Measurements from ENCODE around the gene ITIH2.
"Not testable (repeated sequence)": the region's sequence is repeated elsewhere in the genome, so short reads cannot be mapped to it uniquely, and the experiment has no call there.

ITIH2 gene

GRCh38 chr10:7697426-7697825 lies 5.7 kb upstream of the ITIH2 start:
- no peak for DNase-seq (ENCODE audit: low read depth)

- DNase-seq (ENCODE audit: low read depth), result no peak
Observed at GRCh38 chr10:7700577-7701125, 2.5 kb upstream of the ITIH2 start.

DNA sequence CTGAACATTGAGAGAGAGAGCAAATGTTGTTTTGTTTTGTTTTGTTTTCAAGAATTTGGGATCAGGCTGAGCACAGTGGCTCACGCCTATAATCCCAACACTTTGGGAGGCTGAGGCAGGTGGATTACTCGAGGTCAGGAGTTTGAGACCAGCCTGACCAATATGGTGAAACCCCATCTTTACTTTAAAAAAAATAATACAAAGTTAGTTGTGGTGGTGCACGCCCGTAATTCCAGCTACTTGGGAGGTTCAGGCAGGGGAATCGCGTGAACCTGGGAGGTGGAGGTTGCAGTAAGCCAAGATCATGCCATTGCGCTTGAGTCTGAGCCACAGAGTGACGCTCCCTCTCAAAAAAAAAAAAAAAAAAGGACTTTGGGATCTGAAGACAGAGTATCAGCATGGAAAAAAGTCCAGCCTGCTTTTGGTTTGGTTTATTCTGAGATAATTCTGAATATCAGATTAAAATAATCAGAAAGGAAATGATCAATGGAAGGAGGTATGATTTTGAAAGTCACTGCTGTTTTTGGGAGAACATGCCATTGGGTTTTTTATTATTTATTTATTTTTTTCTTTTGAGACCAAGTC lies 1.9 kb upstream of the ITIH2 start:
- DNase-seq (ENCODE audit: low read depth), result no peak

- no peak for DNase-seq (ENCODE audit: low read depth)
Observed at GRCh38 chr10:7702288-7702812, 766 bp upstream of the ITIH2 start.

DNA sequence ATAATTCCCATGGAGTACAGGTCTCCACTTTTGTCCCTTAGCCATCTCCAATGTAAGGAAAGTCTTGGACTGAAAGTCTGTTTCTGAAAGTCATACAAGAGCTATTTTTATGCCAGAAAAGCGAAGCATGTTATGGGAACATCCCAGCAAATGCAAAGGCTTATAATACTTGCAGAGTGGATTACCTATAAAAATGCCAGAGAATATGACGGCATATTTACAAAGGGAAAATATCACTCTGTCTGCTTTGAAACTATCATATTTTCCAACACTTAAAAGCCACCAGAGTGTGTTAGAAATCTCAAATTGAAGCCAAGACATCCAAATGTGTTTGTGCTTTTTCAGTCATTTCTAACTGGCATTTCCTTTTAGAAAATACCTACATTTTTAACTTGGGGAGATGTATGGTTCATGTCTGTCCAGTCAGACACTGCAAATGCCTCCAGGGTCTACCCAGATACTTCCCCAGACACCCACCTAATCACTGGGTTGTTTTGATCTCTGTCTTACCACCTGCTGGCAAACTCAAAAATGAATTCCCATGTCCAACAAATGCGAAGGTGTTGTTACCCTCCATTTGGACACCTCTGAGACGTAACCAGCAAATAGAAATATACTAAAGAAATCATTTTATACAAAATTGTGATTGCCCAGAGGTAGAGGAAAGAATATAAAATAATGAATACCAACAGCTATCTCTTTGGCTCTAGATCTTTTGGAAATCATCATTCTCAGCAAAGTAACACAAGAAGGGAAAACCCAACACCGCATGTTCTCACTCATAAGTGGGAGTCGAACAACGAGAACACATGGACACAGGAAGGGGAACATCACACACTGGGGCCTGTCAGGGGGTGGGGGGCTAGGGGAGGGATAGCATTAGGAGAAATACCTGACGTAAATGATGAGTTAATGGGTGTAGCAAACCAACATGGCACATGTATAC lies 1.2 kb downstream of the ITIH2 start:
- no peak for DNase-seq (ENCODE audit: low read depth)

DNA sequence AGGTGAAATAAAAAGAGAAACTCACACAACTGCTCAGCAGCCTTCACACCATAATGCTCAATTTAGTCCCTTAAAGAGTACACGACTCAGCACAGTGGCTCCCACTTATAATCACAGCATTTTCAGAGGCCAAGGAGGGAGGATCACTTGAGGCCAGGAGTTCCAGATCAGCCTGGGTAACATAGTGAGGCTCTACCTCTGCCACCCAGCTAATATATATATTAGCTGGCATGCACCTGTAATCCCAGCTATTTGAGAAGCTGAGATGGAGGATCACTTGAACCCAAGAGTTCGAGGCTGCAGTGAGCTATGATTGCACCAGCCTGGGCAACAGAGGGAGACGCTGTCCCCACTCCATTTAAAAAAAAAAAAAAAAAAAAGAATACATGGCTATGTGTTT lies 2.2 kb downstream of the ITIH2 start:
- no peak for DNase-seq (ENCODE audit: low read depth)

DNA sequence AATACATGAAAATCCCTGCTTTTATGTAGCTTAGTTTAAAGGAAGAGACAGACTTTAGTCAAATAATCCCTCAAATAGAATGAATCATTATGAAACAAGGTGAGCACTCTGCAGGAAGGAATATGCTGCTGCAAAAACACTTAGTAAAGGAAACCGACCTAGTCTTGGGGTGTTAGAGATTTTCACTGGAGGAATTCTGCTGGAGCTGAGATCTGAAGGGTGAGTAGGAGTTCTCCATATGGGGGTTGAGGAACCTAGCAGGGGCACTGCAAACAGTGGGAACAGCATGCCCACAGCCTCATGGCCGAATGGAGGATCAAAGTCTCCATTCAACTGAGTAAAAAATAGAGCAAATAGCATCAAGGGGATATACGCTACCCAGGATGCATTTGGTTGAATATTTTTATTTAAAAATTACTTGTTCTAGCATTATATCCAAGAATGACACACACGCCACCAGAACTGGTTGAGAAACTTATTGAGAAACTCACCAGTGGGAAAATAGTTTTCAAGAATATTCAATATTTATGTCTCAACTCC lies 3.5 kb downstream of the ITIH2 start:
- DNase-seq (ENCODE audit: low read depth), result no peak

DNA sequence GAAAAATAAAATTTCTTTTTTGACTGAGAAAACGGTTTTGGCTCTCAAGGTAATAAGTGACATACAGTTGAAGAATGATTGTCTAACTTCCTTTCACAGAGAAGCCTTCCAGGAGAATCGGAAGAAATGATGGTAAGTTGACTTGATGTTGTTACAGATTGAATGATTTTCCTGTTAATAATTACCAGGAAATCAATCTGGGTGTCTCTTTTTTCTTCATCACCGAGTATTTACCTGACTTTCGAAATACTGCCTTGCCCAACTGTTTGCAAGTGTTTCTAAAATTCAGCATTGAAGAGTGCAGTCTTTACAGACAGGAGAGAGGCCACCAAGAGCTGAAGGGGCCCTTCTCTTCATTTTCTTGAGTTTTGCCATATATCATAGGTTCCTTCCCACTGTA lies 4.0 kb downstream of the ITIH2 start:
- no peak for DNase-seq (ENCODE audit: low read depth)

DNA sequence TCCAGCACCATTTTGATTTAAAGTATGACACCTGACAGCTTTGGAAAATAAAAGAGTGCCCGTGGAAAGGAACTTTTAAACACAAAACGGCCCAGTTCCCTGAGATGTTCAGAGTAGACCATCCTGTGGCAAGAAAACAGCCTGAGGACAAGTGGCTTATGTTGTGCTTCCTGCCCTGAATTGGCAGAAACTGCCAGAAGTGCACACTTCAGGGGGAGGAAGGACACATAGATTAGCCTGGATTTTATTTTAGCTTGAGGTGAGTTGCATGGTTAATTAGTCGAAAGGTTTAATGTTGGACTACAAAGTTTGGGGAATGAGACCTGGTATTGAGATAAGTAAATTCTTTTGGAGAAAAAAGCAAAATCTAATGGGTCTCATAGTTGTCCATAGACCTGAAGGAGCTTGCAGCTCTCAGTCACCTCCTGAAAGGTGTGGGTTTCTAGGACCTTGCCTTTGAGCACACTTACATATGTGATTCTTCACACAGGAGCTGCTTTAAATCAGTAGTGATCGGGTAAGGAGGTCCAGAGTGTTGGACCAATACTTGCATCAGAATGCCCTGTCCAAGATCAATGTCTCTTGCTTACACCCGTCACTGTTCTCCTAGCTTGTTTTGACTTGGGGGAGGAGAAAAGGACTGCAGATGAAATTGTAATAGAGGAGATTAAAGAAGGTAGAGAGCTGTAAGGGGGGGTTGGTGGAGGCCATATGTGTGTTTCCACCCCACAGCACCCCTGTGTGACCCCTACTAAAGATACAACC lies 4.9 kb downstream of the ITIH2 start:
- DNase-seq (ENCODE audit: low read depth), result no peak

DNA sequence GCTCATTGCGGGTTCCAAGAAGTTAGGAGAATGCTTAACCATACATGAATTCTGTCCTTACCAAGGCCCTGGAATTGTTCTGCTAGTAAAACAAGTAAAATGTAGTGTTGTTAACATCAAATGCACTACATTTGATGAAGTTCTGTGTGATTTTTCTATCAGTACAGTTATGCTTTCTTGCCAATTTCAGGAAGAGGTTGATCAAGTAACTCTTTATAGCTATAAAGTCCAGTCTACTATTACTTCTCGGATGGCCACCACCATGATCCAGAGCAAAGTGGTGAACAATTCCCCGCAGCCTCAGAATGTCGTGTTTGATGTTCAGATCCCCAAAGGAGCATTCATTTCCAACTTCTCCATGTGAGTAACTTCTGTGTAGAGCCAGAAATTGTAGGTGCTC lies 5.7 kb downstream of the ITIH2 start:
- DNase-seq (ENCODE audit: low read depth), result no peak

DNA sequence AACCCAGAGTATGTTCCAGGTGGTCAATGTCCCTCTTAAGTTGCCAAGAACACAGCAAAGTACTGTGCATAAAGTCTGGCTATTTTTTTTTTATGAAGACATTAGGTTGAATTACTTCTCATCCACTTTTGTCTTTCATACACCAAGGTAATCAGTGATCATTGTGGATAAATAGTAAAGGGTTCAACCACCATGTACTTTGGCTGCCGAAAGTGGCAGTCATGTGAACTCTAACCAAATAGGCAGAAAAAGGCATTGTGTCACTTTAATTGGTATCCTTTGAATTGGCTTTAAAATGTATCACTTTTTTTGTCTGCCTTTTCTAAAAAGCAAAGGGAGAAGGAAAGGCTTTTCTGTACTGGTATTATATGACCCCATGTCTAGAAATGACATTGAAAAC lies 7.3 kb downstream of the ITIH2 start:
- no peak for DNase-seq (ENCODE audit: low read depth)

- DNase-seq (ENCODE audit: low read depth), result not testable (repeated sequence)
Observed at GRCh38 chr10:7711075-7711474, 8.0 kb downstream of the ITIH2 start.

- no peak for DNase-seq (ENCODE audit: low read depth)
Observed at GRCh38 chr10:7715515-7715914, 12.4 kb downstream of the ITIH2 start.

DNA sequence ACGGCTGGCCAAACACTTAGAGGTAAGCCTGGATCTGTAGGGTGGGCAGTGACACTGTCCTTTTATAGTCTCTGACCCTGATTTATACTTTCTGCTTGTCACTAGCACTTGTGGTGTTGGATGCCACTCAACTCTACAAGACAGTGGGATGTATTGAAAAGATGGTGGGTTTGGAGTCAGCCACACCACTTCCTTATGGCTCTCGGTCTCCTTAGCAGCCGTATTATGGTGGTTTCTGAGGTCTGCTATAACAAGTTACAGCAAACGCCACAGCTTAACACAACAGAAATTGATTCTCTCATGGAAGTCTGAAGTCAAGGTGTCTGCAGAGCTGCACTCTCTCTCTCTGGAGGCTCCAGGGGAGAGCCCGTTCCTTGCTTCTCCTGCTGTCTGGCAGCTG lies 14.7 kb downstream of the ITIH2 start:
- no peak for DNase-seq (ENCODE audit: low read depth)

- no peak for DNase-seq (ENCODE audit: low read depth)
Observed at GRCh38 chr10:7718685-7719084, 15.6 kb downstream of the ITIH2 start.

GRCh38 chr10:7720478-7720877 lies 17.4 kb downstream of the ITIH2 start:
- DNase-seq (ENCODE audit: low read depth), result no peak

- DNase-seq (ENCODE audit: low read depth), result no peak
Observed at GRCh38 chr10:7722927-7723529, 19.9 kb downstream of the ITIH2 start.

GRCh38 chr10:7734821-7735220 lies 31.7 kb downstream of the ITIH2 start:
- DNase-seq (ENCODE audit: low read depth), result no peak

DNA sequence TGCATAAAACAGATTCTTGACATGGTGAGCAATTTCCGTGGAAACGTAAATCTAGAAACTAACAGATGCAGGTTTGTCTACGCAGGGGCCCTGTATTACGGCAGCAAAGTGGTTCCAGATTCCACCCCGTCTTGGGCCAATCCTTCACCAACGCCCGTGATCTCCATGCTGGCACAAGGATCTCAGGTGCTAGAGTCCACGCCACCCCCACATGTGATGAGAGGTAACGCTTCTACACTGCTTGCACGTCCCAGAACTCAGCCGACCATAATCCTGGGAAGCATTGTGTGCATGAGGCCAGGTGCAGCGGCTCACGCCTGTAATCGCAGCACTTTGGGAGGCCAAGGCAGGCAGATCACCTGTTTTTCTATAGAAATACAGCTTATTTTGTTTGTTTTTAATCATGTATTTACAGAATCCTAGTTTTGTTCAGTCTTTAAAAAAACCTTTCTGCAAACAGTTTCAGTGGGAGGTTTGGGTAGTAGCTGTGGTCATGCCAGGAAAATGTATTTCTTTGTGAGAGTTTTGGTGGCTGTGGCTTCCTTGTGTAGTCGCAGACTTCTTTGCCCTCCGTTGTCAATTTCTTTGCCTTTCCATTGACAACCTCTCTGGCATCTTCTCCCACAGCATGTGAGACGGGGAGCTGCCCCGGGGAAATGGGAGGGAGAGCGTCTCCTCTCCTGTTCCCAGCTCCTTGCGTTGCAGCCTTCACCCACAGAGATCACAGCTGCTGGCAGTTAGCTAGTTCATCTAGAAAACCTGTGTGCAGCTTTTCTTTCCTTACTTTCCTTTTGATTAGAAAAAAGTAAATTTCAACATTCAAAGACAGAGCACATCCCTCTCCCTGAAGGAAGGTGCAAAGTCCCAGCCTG lies 35.7 kb downstream of the ITIH2 start:
- DNase-seq (ENCODE audit: low read depth), result no peak

- no peak for DNase-seq (ENCODE audit: low read depth)
Observed at GRCh38 chr10:7744307-7744706, 41.2 kb downstream of the ITIH2 start.

GRCh38 chr10:7748637-7749036 lies 45.5 kb downstream of the ITIH2 start:
- not testable (repeated sequence) for DNase-seq (ENCODE audit: low read depth)

Data from HS-27A (cell line).